Measurements from ENCODE around the gene DOCK4. TPM values are rescaled to one million over a fixed set of nuclear protein-coding genes. Genes with fewer than 3 reads are reported as not detected.

DOCK4 gene
- total RNA-seq, 1 experiment from 2014 or later = 3.4 TPM

GRCh38 chr7:112092306-112092705 lies 113.9 kb downstream of the DOCK4 start:
- BruUV-seq (replicated peaks) = no TSS peak
- Mint-ChIP-seq H3K4me3 (ENCODE audit: low read depth, unreplicated experiment) (no peak overlapping the region), H3K27ac (ENCODE audit: unreplicated experiment) (no peak overlapping the region), H3K36me3 (ENCODE audit: insufficient read depth, unreplicated experiment) (no peaks in the 10 kb centered on the region), H3K9me3 (ENCODE audit: low read depth, unreplicated experiment) (peaks cover 2% of the 10 kb centered on the region), H3K4me1 (ENCODE audit: low read depth, unreplicated experiment) (no peaks in the 10 kb centered on the region), H3K27me3 (ENCODE audit: unreplicated experiment) (no peaks in the 10 kb centered on the region)
- TF ChIP-seq, protein P1, sequence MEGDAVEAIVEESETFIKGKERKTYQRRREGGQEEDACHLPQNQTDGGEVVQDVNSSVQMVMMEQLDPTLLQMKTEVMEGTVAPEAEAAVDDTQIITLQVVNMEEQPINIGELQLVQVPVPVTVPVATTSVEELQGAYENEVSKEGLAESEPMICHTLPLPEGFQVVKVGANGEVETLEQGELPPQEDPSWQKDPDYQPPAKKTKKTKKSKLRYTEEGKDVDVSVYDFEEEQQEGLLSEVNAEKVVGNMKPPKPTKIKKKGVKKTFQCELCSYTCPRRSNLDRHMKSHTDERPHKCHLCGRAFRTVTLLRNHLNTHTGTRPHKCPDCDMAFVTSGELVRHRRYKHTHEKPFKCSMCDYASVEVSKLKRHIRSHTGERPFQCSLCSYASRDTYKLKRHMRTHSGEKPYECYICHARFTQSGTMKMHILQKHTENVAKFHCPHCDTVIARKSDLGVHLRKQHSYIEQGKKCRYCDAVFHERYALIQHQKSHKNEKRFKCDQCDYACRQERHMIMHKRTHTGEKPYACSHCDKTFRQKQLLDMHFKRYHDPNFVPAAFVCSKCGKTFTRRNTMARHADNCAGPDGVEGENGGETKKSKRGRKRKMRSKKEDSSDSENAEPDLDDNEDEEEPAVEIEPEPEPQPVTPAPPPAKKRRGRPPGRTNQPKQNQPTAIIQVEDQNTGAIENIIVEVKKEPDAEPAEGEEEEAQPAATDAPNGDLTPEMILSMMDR (IDR thresholded peaks at IDR 0.05; ENCODE audit: unreplicated experiment) = no peak
- CTCF ChIA-PET = no interaction called here
- DNase-seq = no peak
- intact Hi-C loops (cut with micrococcal nuclease; ENCODE audit: unreplicated experiment) = no loop called here

DNA sequence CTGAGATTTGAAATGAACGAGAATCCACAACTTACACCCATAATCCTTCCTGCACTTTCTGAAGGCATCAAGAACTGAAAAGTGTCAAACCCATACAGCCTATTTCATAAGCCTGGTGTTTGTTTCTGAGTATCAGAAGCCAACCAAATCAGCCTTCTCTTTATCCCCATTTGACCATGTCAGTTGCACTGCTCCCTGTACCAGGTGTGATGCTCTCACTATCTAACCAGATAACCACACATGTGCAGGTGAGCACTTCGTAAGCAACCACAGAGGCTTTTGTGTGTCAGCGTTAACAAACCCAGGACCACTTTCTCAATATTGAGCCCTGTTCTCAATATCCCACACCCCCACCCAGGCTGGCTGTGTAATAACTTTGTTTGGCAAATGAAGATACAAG lies 114.4 kb downstream of the DOCK4 start:
- no peaks in the 10 kb centered on the region for H3K27me3 Mint-ChIP-seq (ENCODE audit: unreplicated experiment)
- BruUV-seq (replicated peaks) = no TSS peak
- no peak for DNase-seq
- no peak overlapping the region for H3K4me3 Mint-ChIP-seq (ENCODE audit: low read depth, unreplicated experiment)
- peaks cover 2% of the 10 kb centered on the region for H3K9me3 Mint-ChIP-seq (ENCODE audit: low read depth, unreplicated experiment)
- TF ChIP-seq, protein P1 (IDR thresholded peaks at IDR 0.05; ENCODE audit: unreplicated experiment) = no peak
- no peaks in the 10 kb centered on the region for H3K4me1 Mint-ChIP-seq (ENCODE audit: low read depth, unreplicated experiment)
- H3K36me3 Mint-ChIP-seq (ENCODE audit: insufficient read depth, unreplicated experiment) = no peaks in the 10 kb centered on the region
- CTCF ChIA-PET = no interaction called here
- H3K27ac Mint-ChIP-seq (ENCODE audit: unreplicated experiment) = no peak overlapping the region
- intact Hi-C loops (cut with micrococcal nuclease; ENCODE audit: unreplicated experiment) = no loop called here

DNA sequence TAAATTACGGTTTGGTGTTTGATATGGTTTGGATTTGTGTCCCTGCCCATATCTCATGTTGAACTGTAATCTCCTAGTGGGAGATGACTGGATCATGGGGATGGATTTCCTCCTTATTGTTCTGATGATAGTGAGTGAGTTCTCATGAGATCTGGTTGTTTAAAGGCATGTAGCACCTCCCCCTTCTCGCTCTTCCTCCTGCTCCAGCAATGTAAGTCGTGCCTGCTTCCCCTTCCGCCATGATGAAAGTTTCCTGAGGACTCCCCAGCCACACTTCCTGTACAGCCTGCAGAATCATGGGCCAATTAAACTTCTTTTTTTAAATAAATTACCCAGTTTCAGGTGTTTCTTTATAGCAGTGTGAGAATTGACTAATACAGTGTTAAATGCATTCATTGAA lies 116.6 kb downstream of the DOCK4 start:
- no peaks in the 10 kb centered on the region for H3K4me1 Mint-ChIP-seq (ENCODE audit: low read depth, unreplicated experiment)
- TF ChIP-seq, protein P1 (IDR thresholded peaks at IDR 0.05; ENCODE audit: unreplicated experiment) = no peak
- CTCF ChIA-PET = no interaction called here
- H3K9me3 Mint-ChIP-seq (ENCODE audit: low read depth, unreplicated experiment) = peaks cover 2% of the 10 kb centered on the region
- DNase-seq = no peak
- H3K27me3 Mint-ChIP-seq (ENCODE audit: unreplicated experiment) = no peaks in the 10 kb centered on the region
- H3K27ac Mint-ChIP-seq (ENCODE audit: unreplicated experiment) = no peak overlapping the region
- intact Hi-C loops (cut with micrococcal nuclease; ENCODE audit: unreplicated experiment) = loop anchor here (10.0 kb wide), 1 partner anchor 295 kb away; no protein-coding TSS in a partner anchor
- H3K4me3 Mint-ChIP-seq (ENCODE audit: low read depth, unreplicated experiment) = no peak overlapping the region
- H3K36me3 Mint-ChIP-seq (ENCODE audit: insufficient read depth, unreplicated experiment) = no peaks in the 10 kb centered on the region
- no TSS peak for BruUV-seq (replicated peaks)

GRCh38 chr7:112088484-112089016 lies 117.6 kb downstream of the DOCK4 start:
- H3K9me3 Mint-ChIP-seq (ENCODE audit: low read depth, unreplicated experiment) = peaks cover 2% of the 10 kb centered on the region
- intact Hi-C loops (cut with micrococcal nuclease; ENCODE audit: unreplicated experiment) = loop anchor here (10.0 kb wide), 1 partner anchor 296 kb away; no protein-coding TSS in a partner anchor
- H3K36me3 Mint-ChIP-seq (ENCODE audit: insufficient read depth, unreplicated experiment) = no peaks in the 10 kb centered on the region
- H3K4me1 Mint-ChIP-seq (ENCODE audit: low read depth, unreplicated experiment) = no peaks in the 10 kb centered on the region
- TF ChIP-seq, protein P1 (IDR thresholded peaks at IDR 0.05; ENCODE audit: unreplicated experiment) = no peak
- H3K27ac Mint-ChIP-seq (ENCODE audit: unreplicated experiment) = no peak overlapping the region
- no peaks in the 10 kb centered on the region for H3K27me3 Mint-ChIP-seq (ENCODE audit: unreplicated experiment)
- CTCF ChIA-PET = no interaction called here
- no TSS peak for BruUV-seq (replicated peaks)
- no peak for DNase-seq
- H3K4me3 Mint-ChIP-seq (ENCODE audit: low read depth, unreplicated experiment) = no peak overlapping the region

All from Calu3 (cell line).